Hematopoietic multipotent progenitor cell treated with erythropoietin and hydrocortisone succinate and interleukin-3 and kit ligand, for 17 days (in vitro differentiated cells): ENCODE measurements around the gene SNRPN.
"Not testable (repeated sequence)": the region's sequence is repeated elsewhere in the genome, so short reads cannot be mapped to it uniquely, and the experiment has no call there.

Source experiments
- DNase-seq: peaks from one replicate; pipeline ENCODE4 v3.0.0-alpha.2; 2015; ENCODE audit warnings: low spot score

Gene SNRPN

GRCh38 chr15:24954783-24955530 lies at the start of gene SNRPN, which contains the start of gene SNURF:
Gene SNRPN (plus strand): TSS chr15:24954987. CDS start chr15:24974454, 19,467 bp downstream.
Gene SNURF (plus strand): TSS chr15:24954987. CDS start chr15:24955049, 62 bp downstream.
- DNase-seq = no peak

GRCh38 chr15:24916305-24917009 lies 38.3 kb upstream of the SNRPN start:
- no peak for DNase-seq

- DNase-seq = no peak
Measured at GRCh38 chr15:24917431-24917830, 37.4 kb upstream of the SNRPN start.

GRCh38 chr15:24919446-24919845 lies 35.3 kb upstream of the SNRPN start:
- DNase-seq = no peak

GRCh38 chr15:24922781-24923180 lies 32.0 kb upstream of the SNRPN start:
- DNase-seq = not testable (repeated sequence)

GRCh38 chr15:24924153-24924552 lies 30.6 kb upstream of the SNRPN start:
- no peak for DNase-seq

GRCh38 chr15:24924621-24925020 lies 30.2 kb upstream of the SNRPN start:
- no peak for DNase-seq

- DNase-seq = not testable (repeated sequence)
Measured at GRCh38 chr15:24931874-24932732, 22.7 kb upstream of the SNRPN start.

GRCh38 chr15:24933716-24934115 lies 21.1 kb upstream of the SNRPN start:
- DNase-seq = no peak

GRCh38 chr15:24938224-24938623 lies 16.6 kb upstream of the SNRPN start:
- not testable (repeated sequence) for DNase-seq

GRCh38 chr15:24940236-24940635 lies 14.6 kb upstream of the SNRPN start:
- DNase-seq = no peak

- no peak for DNase-seq
Measured at GRCh38 chr15:24943361-24943760, 11.4 kb upstream of the SNRPN start.

GRCh38 chr15:24944954-24945353 lies 9.8 kb upstream of the SNRPN start:
- DNase-seq = no peak

- no peak for DNase-seq
Measured at GRCh38 chr15:24945711-24946110, 9.1 kb upstream of the SNRPN start.

GRCh38 chr15:24948495-24948894 lies 6.3 kb upstream of the SNRPN start:
- DNase-seq = no peak

- no peak for DNase-seq
Measured at GRCh38 chr15:24955531-24955921, 739 bp downstream of the SNRPN start.

- peak; percentile 4 for DNase-seq
Measured at GRCh38 chr15:24956111-24956838, 1.5 kb downstream of the SNRPN start.

GRCh38 chr15:24957691-24958090 lies 2.9 kb downstream of the SNRPN start:
- DNase-seq = no peak

- no peak for DNase-seq
Measured at GRCh38 chr15:24961967-24962366, 7.2 kb downstream of the SNRPN start.

GRCh38 chr15:24962880-24963279 lies 8.1 kb downstream of the SNRPN start:
- DNase-seq = no peak

GRCh38 chr15:24966364-24967103 lies 11.7 kb downstream of the SNRPN start:
- DNase-seq = no peak
